GM18508 (cell line): ENCODE data around the gene PDE1C.

Experiments used
- ATAC-seq: cut with Tn5 transposase; IDR thresholded peaks from one replicate; pipeline ENCODE4 v1.9.1; 2021; ENCODE audit warnings: moderate number of reproducible peaks; ENCODE audit not compliant: insufficient read depth, unreplicated experiment

PDE1C gene

GRCh38 chr7:32047801-32048200 lies 22.4 kb downstream of the PDE1C start:
- no peak for ATAC-seq

- ATAC-seq, result peak; percentile 33
Measured at GRCh38 chr7:32047075-32047474, 23.1 kb downstream of the PDE1C start.

GRCh38 chr7:32045228-32045627 lies 25.0 kb downstream of the PDE1C start:
- no peak for ATAC-seq

- ATAC-seq, result no peak
Measured at GRCh38 chr7:32044739-32045138, 25.5 kb downstream of the PDE1C start.

DNA sequence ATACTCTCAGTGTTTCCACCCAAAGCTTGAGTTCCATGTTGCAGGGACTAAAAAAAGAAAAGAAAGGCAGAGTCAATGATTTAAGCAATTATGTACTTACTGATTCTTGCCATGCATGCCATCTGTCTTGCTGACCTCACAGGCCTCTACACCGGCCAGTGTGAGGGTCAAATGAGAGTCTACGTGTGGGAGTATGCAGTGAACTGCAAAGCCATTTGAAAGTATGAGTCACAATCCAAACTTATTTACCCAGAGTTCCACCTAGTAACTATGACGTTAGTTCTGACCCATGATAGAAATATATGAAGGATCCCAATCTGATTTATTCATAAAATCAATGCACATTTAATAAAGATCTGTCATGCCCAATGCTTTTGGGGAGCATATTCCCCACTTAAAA lies 26.5 kb downstream of the PDE1C start:
- peak; percentile 84 for ATAC-seq

DNA sequence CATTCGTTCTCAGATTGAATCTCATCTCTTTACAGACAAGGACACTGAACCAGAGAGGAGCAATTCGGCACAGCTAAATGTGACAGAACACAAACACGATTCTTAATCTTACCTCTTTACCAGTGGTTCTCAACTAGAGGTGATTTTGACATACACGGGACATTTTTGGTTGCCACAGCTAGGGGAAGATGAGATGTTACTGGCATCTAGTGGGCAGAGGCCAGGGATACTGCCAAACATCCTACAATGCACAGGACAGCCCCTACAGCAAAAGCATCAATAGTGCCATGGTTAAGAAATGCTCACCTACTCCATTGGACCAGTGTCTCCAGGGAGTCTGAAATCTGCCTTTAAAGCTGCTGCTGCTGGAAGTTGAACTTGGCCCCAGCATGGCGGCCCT lies 27.3 kb downstream of the PDE1C start:
- no peak for ATAC-seq

- ATAC-seq, result no peak
Measured at GRCh38 chr7:32039000-32039756, 31.0 kb downstream of the PDE1C start.

GRCh38 chr7:32037650-32038198 lies 32.5 kb downstream of the PDE1C start:
- peak; percentile 90 for ATAC-seq

DNA sequence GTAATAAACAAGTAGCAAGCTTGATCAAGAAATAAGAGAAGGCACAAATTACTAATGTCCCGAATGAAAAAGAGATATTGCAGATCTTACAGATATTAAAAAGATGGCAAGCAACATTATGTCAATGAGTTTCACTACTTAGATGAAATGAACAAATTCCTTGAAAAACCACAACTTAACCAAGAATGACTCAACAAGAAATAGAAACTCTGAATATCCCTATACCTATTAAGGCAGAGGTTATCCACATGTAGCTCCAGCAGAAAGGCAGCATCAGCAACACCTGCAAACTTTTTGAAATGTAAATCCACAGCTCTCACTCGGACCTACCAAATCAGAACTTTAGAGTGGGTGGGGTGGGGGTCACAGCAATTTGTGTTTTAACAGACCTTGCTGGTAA lies 33.6 kb downstream of the PDE1C start:
- peak; percentile 39 for ATAC-seq

GRCh38 chr7:32034052-32034451 lies 36.2 kb downstream of the PDE1C start:
- no peak for ATAC-seq

DNA sequence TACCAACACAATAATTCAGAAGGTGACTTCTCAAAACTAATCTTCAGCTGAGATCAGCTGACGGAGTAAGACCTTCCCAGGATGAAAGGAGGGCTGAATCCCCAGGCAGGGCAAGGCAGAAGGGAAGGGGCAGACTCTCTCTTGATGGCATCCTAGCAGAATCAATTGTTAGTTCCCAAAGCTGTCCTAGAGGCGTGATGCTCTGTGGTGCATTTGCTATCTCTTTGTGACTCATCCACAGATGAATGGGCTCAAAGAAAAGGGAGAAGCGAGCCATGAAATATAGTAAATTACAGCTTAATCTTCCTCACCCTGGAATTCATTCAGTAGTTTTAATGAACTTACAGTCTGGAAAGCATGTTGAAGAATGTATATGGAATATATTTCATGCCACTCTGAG lies 37.2 kb downstream of the PDE1C start:
- ATAC-seq, result no peak

DNA sequence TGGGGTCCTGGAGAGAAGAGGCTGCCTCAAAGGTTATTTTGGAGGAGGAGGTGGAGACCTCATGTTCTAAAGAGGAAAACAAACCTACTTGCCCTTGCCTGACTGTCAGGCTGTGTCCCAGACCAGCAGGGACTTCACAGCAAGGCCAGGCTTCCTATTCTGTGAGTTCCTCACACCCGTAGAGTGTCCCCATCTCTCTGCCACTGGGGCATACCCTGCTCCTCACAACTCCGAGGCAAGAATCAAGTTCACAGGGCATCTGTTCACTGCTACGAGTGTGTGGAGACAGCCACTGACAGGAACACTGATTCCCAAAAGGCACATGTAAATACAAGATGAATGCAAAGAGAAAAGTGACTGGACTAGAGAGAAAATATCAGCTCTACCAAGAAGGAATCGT lies 38.0 kb downstream of the PDE1C start:
- no peak for ATAC-seq

- no peak for ATAC-seq
Measured at GRCh38 chr7:32030904-32031692, 39.1 kb downstream of the PDE1C start.

DNA sequence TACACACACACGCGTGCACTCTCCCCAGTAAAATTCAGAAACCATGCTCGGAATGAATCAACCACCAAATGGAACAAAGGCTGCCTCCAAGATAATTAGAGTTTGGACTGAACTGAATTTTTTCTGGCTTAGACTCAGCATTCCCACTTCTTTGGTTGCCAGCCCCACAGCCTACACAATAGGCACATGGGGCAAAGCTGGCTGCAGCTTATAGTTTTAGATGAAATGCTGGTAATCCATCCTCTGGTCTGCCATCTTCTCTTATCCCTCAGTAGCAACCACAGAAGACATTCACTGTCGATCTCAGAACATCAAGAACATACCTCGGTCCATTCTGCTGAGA lies 44.2 kb downstream of the PDE1C start:
- no peak for ATAC-seq

- no peak for ATAC-seq
Measured at GRCh38 chr7:32025381-32026082, 44.7 kb downstream of the PDE1C start.

DNA sequence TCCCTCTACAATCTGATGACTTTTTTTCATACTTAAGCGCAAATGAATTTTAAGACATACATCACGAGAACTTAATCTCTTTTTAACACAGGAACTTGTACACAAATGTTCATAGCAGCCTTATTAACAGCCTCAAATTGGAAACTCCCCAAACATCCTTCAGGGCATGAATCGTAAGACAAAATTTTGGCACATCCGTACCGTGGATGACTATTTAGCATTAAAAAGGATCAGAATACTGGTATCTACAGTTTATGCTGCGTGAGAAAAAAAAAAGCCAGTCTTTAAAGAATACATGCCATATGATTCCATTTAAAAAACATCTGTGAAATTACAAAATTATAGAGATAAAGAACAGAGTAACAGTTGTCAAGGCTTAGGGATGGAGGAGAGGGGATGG lies 46.8 kb downstream of the PDE1C start:
- ATAC-seq, result no peak

GRCh38 chr7:32022966-32023365 lies 47.2 kb downstream of the PDE1C start:
- ATAC-seq, result no peak

DNA sequence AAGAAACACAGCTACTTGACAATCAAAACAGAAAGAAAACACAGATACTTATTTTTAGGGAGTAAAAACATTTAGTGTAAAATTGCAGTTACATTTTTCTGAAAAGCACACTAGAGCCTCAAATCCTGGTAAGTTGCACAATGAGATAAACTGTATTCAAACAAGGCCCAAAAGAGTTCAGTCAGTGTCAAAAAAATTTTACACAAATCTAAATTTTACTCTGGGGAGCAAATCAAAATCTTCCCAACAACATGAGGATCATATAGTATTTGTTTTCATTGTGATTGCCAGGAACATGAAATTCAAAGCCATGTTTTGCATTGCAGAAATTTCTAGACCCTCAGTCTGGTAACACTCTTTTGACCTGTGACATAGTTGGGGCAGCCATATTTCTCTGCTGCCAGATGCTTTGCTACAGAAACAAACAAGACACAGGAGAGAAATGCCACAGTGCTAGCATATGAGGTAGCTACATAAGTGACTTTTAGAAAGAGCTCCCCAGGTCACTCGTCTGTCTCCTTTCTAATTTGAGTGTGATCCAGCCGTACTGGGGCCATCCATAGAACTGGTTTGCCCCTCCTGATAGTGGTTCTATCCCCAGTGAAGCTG lies 49.6 kb downstream of the PDE1C start:
- no peak for ATAC-seq

- no peak for ATAC-seq
Measured at GRCh38 chr7:32018845-32019578, 51.2 kb downstream of the PDE1C start.

GRCh38 chr7:32015133-32015532 lies 55.1 kb downstream of the PDE1C start:
- no peak for ATAC-seq
